HG02981 (cell line): Measurements from ENCODE around the gene CEP41.
"Not testable (repeated sequence)": the region's sequence is repeated elsewhere in the genome, so short reads cannot be mapped to it uniquely, and the experiment has no call there.

ENCODE experiments used
- ATAC-seq: cut with Tn5 transposase; IDR thresholded peaks from one replicate; pipeline ENCODE4 v1.9.1; 2021; ENCODE audit warnings: mild to moderate bottlenecking, moderate library complexity; ENCODE audit not compliant: unreplicated experiment

The CEP41 gene

DNA sequence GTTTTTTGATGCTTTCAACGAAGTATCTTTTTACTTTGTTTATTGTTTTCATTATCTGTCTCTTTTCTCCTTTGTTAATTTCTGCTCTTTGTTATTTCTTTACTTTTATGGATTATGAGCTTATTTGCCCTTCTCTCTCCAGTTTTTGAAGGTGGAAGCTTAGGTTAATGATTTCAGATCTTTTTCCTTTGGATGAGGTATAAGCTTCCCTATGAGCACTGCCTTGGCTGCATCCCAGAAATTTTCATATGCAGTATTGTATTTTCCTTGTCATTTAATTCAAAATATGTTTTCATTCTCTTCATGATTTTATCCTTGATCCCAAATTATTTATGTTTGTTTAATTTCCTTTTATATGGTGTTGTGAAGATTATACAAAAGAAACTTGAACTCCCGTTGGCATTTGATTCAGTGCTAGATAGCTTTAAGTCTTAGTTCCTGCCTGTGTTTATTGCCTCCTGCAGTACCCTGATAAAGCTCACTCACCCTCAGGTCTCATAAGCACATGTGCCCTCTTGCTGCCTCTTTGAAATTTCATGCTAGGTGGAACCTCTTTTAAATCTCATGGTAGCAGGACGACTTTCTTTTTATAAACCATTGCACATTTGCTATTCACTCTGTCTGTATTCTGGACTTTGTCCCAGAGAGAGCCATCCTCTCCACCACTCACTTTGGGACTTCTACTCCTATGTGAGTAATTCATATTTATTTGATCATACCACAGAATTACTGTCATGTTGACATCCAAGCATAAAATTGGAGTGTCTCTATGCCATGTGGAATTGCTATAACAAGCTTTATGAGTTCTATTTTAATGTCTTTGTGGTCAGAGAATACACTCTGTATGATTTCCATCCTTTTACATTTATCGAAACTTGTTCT lies 23.0 kb upstream of the CEP41 start:
- ATAC-seq = no peak

DNA sequence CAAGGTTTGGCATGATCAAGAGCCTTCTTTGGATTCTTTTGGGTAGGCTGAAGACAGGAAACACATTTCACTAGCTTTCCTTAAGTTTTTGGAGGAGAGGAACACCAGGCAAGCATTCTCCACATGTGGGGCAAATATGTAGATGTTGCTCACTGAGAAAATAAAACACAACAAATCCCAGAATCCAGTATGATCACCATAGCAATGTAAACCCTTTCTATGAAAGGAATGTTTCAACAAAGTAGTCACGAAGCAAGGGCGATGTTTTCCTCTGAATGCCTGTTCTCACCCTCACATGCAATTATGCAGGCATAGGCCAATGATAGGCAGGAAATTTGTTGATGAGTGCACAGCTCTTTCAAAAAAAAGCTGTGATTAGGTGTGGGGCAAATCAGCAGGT lies 20.5 kb upstream of the CEP41 start:
- ATAC-seq = no peak

DNA sequence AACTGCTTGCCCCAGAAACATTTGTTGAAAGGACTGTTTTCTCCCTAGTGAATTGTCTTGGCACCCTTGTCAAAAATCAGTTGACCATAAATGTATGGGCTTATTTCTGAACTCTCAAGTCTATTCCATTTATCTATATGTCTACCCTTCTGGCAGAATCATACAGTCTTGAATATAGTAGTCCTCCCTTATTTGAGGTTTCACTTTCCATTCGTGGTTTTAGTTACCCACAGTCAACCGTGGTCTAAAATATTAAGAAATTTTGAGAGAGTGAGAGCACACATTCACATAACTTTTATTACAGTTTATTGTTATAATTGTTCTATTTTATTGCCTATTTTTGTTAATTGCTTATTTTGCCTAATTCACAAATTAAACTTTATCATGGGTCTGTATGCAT lies 17.4 kb upstream of the CEP41 start:
- no peak for ATAC-seq

DNA sequence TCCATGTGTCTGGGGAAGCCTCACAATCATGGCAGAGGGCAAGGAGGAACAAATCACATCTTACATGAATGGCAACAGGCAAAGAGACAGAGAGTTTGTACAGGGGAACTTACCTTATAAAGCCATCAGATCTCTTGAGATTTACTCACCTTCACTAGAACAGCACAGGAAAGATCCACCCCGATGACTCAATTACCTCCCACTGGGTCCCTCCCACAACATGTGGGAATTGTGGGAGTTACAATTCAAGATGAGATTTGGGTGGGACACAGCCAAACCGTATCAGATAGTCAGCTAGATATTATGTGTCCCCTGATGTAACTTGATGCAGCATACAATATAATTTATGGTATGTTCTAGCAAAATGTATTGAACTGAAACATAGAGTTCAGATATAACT lies 14.1 kb upstream of the CEP41 start:
- ATAC-seq = no peak

DNA sequence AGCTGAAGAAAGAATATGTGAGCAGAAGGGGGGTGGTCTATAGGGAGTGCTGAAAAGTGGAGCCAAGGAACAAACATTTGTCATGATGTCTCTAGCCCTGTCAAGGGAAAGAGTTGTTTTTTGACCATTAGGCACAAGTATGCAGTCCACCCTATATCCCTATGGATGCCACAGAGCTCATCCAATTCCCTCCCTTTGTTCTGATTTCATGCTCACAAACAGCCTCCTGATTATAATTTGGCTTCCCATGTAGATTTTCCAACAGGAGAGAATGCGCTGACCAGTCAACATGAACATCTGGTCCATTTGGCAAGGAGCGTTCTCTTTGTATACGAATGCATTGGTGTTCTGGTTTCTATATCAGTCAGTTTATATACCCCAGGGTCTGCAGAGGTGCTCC lies 12.1 kb upstream of the CEP41 start:
- ATAC-seq = no peak

DNA sequence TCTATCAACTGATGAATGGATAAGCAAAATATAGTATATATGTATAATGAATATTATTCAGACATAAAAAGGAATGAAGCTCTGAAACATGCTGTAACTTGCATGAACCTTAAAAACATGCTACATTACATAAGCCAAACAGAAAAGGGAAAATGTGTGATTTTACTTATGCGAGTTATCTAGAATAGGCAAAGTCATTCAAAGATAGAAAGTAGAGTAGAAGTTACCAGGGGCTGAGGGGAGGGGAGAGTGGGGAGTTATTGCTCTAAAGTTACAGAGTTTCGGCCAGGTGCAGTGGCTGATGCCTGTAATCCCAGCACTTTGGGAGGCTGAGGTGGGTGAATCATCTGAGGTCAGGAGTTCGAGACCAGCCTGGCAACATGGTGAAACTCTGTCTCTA lies 10.5 kb upstream of the CEP41 start:
- not testable (repeated sequence) for ATAC-seq

DNA sequence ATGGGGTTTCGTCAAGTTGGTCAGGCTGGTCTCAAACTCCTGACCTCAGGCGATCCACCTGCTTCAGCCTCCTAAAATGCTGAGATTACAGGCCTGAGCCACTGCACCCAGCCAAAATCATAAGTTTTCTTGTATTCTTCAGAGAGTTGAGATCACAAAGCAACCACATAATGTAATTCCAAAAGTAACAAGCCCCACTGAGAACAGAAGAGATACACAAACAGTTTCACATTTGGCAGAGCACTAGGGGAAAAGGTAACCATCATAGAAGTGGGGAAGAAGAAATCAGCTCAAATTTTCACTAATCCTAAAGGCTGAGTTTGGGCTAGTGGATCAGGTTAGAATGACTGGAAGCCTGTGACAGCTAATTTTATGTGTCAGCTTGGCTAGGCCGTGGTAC lies 5.4 kb upstream of the CEP41 start:
- no peak for ATAC-seq

DNA sequence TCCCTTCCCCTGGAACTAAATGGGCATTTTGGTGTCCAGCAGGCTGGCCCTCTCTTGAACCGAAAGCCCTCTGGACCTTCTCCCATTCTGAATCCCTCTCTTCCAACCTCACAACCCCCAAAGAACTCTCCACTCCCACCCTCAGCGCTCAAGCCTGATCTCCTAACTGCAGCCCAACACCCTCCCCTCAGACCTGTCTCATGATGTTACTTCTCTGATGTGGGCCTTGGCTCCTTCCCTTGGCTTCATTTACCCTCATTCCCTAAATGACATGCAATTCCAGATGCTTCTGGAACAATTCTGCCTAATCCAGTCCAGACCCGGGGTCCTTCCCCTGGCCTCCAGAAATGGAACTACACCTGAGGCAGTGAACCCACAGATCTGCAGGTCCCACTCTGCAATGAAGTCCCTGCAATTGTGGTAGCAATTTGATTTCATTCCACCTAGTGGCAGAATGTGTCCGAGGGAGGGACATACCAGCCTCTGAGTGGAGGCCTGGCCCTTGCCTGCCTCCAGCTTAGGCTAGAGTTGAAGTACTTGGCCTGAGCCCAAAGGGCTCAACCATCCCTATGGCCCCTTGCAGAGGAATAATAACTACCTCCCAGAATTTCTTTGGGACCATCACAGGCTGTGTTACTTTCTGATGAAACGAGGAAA lies 4.1 kb upstream of the CEP41 start:
- no peak for ATAC-seq

DNA sequence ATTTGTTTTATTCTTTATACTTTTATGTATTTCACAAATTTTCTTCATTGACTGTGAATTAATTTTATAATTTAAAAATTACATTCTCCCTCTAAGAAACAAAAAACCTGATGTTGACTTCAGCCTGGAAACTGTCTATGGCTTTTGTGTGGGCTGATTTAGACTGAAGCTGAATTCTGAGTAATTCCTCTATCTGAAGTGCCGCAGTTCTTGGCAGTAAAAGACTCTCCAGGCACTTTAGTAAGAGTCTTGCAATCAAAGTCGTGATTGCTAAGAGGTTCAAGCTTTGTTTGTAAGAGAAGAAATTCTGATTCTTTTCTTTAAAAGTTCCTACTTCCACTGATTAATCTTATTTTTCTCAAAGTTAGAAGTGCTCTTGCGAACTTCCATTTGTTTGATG lies 3.4 kb upstream of the CEP41 start:
- ATAC-seq = no peak

DNA sequence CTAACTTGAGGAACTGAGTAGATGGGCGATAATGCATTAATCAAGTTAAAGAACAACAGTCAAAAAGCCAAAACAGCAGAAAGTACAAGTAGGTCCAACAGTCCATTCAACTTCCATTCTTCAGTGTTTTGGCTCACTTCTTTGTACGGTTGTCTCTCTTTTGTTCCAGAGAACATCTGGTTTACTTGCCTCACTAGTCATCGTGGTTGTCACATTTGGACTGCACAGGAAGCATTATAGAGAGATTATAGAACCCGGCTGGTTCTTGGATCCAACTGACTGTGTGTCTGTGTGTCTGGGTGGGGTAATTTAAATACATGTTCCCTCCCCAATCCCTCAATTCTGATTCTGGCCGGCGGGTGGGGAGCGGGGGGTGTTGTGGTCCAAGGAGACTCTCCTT lies 1.8 kb upstream of the CEP41 start:
- no peak for ATAC-seq

DNA sequence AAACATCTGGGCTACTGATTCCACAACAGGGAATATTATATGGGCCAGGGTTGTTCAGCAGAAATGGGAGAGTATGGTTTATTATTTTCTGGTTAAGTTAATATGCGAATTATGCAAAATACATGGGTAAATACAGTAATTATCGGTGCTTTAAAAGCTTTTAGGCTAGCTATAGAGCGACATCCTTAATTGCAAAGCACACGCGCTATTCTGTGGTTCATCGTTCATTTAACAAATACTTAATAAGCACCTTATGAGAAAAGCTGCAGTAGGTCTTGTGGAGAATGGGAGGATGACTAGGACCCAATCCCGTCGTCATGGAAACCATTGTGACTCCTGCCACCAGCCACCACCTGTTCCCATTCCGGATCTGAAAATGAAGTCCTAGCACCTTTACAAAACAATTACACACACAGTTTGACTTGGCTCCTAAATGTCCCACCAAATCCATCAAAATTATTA lies 623 bp upstream of the CEP41 start:
- no peak for ATAC-seq

DNA sequence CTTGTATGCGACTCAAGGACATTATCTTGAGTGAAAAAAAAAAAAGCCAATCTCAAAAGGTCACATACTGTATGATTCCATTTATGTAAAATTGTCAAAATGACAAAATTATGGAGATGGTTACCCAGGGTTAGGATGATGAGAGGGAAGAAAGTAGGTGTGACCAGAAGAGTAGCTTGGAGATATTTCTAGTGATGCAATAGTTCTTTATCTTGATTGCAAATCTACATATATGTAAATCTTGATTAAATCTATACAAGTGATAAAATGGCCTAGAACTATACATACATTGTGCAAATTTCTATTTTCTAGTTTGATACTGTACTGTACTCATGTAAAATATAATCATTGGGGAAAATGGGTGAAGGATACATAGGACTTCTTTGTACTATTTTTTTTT lies 4.6 kb downstream of the CEP41 start:
- ATAC-seq = no peak

DNA sequence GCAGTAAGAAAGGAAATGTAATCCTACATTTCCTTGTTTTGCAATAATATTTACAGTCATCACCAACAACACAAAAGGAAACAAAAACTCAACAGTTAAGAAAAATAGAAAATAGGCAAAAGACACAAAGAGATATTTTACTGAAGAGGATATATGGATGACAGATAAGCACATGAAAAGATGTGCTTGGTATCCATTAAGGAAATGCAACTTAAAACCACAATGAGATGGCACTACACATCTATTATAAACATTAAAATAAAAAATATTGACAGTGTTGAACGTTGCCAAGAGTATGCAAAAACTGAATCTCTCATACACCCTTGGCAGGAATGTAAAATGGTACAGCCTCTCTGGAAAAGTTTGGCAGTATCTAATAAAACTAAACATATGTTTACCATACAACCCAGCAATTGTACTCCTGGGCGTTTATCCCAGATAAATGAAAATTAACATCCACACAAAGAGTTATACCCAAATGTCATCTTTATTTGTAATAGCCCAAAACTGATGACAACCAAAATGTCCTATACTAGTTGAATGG lies 5.4 kb downstream of the CEP41 start:
- ATAC-seq = no peak

DNA sequence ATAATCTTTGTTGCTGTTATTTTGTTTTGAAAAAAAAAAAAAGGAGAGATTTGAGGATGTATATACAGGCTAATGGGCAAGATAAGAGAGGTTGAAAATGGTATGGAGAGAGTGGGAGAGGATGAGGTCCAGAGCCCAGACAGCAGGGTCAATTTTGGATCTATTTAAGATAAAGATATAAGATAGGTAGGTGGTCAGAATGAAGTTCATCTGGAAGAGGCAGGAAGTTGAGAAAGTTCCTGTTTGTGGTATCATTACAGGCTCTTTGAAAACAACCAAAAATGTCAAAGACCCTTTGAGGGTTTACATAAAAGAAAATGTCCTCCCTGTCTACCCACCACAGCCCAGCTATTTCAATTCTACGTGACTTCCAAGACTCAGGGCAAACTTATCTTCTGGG lies 7.5 kb downstream of the CEP41 start:
- no peak for ATAC-seq

DNA sequence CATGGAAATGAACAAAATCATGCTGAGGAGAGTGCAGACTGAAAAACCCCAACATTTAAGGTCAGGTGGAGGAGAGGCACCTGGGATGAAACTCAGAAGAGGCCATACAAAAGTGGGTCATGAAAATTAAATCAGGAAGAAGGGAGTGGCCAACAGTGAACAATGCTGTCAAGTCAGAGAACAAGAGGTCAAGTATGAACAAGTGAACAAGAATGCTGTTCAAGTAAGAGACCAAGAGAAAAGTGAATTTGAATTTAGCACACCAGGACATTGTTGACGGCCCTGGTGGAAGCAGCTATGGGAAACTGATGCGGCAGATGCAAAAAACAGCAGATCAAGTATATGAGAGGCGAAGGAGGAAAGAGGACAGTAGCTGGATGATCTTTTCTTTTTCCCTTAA lies 7.9 kb downstream of the CEP41 start:
- ATAC-seq = no peak

DNA sequence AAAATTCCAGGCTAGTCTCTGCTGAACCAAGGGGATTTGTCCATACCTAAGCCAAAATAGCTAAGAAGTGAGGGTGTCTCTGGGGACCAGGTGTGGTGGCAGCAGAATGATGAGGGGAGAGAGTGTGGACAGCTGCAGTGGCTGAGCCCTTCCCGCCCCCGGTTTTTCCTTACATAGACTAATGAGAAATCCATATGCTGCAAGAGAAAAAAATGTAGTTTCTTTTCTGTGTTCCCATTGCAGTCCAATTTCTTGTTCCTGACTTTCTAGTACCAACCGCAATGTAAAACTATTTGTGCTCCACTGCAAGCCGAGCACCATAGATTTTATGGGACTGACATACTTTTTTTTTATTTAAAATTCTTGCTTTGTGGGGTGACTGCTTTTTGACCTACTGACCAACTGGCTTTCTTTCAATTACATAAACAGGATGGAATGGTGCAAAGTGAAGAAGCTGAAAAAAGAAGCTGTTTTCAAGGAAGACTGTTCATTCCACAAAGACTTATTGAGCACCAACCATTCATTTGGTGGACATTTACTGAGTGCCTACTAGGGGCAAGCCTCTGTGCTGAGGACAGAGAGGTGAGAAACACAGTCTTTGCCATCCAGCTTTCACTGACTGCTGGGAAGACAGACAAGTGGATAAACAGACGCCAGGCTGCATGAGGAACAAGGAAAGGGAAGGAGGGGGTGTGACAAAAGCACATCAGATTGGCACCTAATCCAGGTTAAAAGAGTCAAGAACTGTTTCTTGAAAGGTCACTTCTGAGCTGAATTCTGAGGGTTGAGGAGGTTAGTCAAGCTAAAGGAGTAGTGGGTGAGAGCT lies 9.8 kb downstream of the CEP41 start:
- no peak for ATAC-seq

DNA sequence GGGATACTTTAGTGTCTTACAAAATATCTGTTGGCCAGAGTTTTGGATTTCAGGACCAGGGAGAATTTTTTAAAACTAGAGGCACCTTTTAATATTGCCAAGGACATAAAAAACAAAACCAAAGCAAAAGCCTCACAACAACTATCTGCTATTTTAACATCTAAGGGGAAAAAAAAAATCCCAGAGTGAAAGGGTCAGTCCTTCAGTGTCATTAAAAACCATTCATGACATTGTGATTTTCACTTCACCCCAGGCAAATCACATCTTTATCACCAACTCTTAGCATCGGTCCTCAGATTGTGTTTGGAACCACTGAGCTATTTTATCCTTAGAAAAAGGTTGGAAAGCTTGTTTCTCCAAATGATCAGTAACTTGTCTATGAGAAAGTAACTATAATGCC lies 10.7 kb downstream of the CEP41 start:
- ATAC-seq = no peak

DNA sequence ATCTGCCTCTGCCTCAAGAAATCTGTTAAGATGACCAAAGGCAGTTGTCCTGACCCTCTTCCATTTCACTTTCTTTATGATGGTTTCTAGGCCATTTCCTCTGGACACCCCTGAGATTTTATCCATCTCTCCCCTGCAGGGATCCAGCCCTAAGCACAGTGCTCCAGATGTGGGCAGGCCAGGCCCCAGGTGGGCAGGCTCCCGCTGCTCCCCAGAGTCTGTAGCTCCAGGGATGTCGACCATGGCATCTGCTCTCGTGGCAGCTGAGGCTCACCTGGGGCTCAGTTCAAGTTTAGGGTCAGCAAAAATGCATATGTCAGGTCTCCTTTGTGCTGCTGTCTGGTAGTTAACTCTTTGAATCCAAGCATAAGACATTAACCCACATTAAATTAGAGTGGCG lies 11.8 kb downstream of the CEP41 start:
- ATAC-seq = no peak

DNA sequence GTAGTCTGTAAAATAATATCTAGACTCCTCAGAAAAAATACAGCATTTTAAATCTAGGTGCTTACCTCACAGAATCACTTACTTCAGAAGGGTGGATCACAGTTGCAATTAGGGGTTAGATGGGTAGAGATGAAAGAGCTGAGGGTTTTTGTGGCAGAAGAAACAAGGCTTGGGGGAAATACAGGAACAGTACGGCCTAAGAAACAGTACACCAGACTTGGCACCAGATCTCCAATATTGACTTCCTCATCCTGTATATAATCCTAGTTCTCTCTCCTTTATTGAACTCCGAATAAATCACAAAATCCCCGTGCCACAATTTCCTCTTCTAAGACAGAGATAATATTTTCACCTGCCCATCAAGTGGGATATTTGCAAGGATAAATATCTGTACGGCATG lies 14.3 kb downstream of the CEP41 start:
- ATAC-seq = no peak

DNA sequence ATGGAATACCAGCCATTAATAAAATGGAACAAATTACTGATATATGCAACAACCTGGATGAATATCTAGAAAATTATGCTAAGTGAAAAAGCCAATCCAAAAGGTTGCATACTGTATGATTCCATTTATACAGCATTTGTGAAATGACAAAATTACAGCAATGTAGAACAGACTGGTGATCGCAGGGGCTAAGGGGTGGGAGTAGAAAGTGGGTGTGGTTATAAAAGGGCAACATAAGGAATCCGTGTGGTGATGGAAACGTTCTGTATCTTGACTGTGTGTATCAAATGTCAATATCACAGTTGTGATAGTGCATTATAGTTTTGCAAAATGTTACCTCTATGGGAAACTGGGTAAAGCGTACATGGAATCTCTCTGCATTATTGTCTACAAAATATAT lies 15.0 kb downstream of the CEP41 start:
- ATAC-seq = no peak

DNA sequence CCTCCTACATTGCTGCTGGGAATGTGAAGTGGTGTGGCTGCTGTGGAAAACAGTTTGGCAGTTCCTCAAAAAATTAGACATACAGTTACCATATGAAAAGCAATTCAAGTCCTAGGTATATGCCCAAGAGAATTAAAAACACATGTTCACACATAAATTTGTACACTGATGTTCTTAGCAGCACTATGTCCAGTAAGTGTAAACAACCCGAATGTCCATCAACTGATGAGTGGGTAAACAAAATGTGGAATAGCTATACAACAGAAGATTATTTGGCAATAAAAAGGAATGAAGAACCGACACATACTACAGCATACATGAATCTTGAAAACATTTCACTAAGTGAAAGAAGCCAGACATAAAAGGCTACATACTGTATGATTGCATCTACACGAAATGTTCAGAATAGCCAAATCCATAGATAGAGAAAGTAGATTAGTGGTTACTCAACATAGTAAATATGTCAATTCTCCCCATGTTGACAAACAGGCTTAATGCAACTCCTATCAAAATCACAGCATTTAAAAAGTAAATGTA lies 17.2 kb downstream of the CEP41 start:
- ATAC-seq = no peak
